Calu3 (cell line): ENCODE data around the gene OTUD7B. TPM values are rescaled to one million over a fixed set of nuclear protein-coding genes. Genes with fewer than 3 reads are reported as not detected.

ENCODE experiments used
- BruUV-seq: library from RNA; stranded (reverse); fragments of 400-500 nt; replicated peaks from 2 replicates; lab custom pipeline; 2021; lab: Mats Ljungman, UMichigan
- CTCF ChIA-PET: fragments of 300-600 bp; sonication (Branson Sonifier 250); formaldehyde crosslinking; loops from one replicate; lab custom pipeline; 2022; ENCODE audit warnings: antibody characterized with exemption; lab: Charles Lee
- DNase-seq: peaks from one replicate; pipeline ENCODE4 v3.0.0; 2022
- H3K27ac Mint-ChIP-seq: one replicate; pipeline ENCODE4 v1.8.0; 2022; ENCODE audit warnings: mixed read lengths; ENCODE audit not compliant: unreplicated experiment
- H3K27me3 Mint-ChIP-seq: one replicate; pipeline ENCODE4 v1.8.0; 2022; ENCODE audit warnings: mixed read lengths; ENCODE audit not compliant: unreplicated experiment
- H3K36me3 Mint-ChIP-seq: one replicate; pipeline ENCODE4 v1.8.0; 2022; ENCODE audit warnings: mild to moderate bottlenecking, moderate library complexity, mixed read lengths; ENCODE audit not compliant: insufficient read depth, unreplicated experiment
- H3K4me1 Mint-ChIP-seq: one replicate; pipeline ENCODE4 v1.8.0; 2022; ENCODE audit warnings: mild to moderate bottlenecking, low read depth, mixed read lengths; ENCODE audit not compliant: unreplicated experiment
- H3K4me3 Mint-ChIP-seq: one replicate; pipeline ENCODE4 v1.8.0; 2022; ENCODE audit warnings: mild to moderate bottlenecking, low read depth, moderate library complexity, mixed read lengths; ENCODE audit not compliant: unreplicated experiment
- H3K9me3 Mint-ChIP-seq: one replicate; pipeline ENCODE4 v1.8.0; 2022; ENCODE audit warnings: low read depth, mixed read lengths; ENCODE audit not compliant: unreplicated experiment
- CTCF ChIP-seq: fragments of 200-600 bp; IDR thresholded peaks from one replicate; pipeline ENCODE4 v1.8.0; 2022; ENCODE audit warnings: antibody characterized with exemption; ENCODE audit not compliant: unreplicated experiment
- intact Hi-C: fragments of 100-400 bp; cut with micrococcal nuclease; formaldehyde crosslinking; loops from one replicate; pipeline ENCODE4 v1.10.0; 2022; ENCODE audit not compliant: unreplicated experiment
- total RNA-seq: library from RNA; stranded (reverse); gene quantifications from 2 replicates; pipeline ENCODE4 v1.2.3, GENCODE V29; 2022

Gene OTUD7B
- total RNA-seq, 1 experiment from 2014 or later: 34.9 TPM

GRCh38 chr1:150020711-150021110 is 10.2 kb upstream of the OTUD7B start:
- CTCF ChIA-PET: interaction anchor here (1.5 kb wide), 1 partner anchor 10 kb away, joined by 7 read pairs; the partner anchor contains the start of gene OTUD7B
- Mint-ChIP-seq H3K27me3 (no peaks in the 10 kb centered on the region), H3K36me3 (peaks cover 12% of the 10 kb centered on the region), H3K27ac (peak overlapping the region; percentile 66), H3K4me1 (peaks cover 48% of the 10 kb centered on the region), H3K9me3 (no peaks in the 10 kb centered on the region), H3K4me3 (peak overlapping the region; percentile 37)
- intact Hi-C loops: no loop called here
- BruUV-seq: no TSS peak
- DNase-seq: no peak
- no peak for TF ChIP-seq CTCF

GRCh38 chr1:150018165-150018564 is 7.6 kb upstream of the OTUD7B start:
- Mint-ChIP-seq H3K27me3 (no peaks in the 10 kb centered on the region), H3K36me3 (peaks cover 16% of the 10 kb centered on the region), H3K27ac (no peak overlapping the region), H3K9me3 (no peaks in the 10 kb centered on the region), H3K4me3 (no peak overlapping the region), H3K4me1 (peaks cover 52% of the 10 kb centered on the region)
- CTCF ChIA-PET: no interaction called here
- no peak for TF ChIP-seq CTCF
- intact Hi-C loops: loop anchor here (5.0 kb wide), 1 partner anchor 41 kb away; no protein-coding TSS in a partner anchor
- BruUV-seq: no TSS peak
- no peak for DNase-seq

DNA sequence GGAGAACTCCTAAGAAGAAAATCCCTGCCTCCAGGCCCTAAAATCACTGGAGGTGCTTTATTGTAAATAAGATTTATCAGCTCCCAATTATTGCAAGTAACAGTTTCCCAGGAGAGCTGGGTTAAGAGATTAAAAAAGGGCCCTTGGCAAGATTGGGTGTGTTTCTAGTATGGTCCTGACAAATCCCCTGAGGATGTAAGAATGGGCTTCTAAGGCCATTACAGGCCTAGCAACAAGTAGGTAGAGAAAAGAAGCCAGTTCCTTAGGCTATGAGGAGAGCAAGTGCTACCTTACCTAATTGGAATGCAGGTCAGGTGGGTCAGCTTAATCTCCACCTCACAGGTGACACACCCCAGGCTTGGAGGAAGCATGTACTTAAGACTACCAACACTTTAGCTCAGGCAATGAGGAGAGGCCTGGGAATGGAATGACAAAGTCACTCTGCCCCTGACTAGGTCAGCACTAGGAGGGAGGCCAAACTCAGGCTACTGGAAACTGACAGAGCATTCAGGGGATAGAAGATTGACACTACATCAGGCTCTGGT is 6.8 kb upstream of the OTUD7B start:
- Mint-ChIP-seq H3K4me3 (no peak overlapping the region), H3K27ac (no peak overlapping the region), H3K27me3 (no peaks in the 10 kb centered on the region), H3K4me1 (peaks cover 60% of the 10 kb centered on the region), H3K9me3 (no peaks in the 10 kb centered on the region), H3K36me3 (peaks cover 16% of the 10 kb centered on the region)
- intact Hi-C loops: loop anchor here (5.0 kb wide), 1 partner anchor 40 kb away; no protein-coding TSS in a partner anchor
- CTCF ChIA-PET: interaction anchor here (0.6 to 0.8 kb wide), 2 partner anchors 8 to 27 kb away, joined by 3 read pairs; no protein-coding TSS in a partner anchor
- no TSS peak for BruUV-seq
- no peak for TF ChIP-seq CTCF
- DNase-seq: peak; percentile 72

DNA sequence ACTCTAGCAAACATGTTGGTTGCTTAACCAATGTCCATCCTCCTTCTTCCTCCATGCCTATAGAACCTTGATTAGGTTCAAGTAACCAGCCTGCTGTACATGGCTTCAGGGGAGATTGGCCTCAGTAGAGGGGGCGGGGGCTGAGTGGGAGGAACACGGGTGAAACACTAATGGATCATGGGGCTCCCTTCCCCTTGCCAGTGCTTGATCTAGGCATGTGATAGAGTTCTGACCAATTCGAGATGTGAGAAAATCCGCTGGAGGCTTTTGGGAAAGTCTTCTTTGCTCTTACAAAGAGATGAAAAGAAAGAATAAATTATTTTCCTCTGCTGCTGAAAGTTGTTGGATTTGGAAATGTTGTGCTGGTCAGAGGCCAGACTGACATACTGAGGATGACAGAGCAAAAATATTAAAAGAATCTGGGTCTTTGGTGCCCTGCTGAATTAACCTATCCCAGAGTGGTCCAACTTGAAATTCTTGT is 5.2 kb upstream of the OTUD7B start:
- Mint-ChIP-seq H3K4me3 (no peak overlapping the region), H3K4me1 (peaks cover 52% of the 10 kb centered on the region), H3K36me3 (peaks cover 17% of the 10 kb centered on the region), H3K27me3 (no peaks in the 10 kb centered on the region), H3K27ac (peak overlapping the region; percentile 81), H3K9me3 (no peaks in the 10 kb centered on the region)
- CTCF ChIA-PET: no interaction called here
- no peak for DNase-seq
- no peak for TF ChIP-seq CTCF
- no TSS peak for BruUV-seq
- intact Hi-C loops: loop anchor here (5.0 kb wide), 1 partner anchor 38 kb away; no protein-coding TSS in a partner anchor
